AG04449 (cell line): ENCODE data around the gene ACKR3.

Source experiments
- CTCF ChIA-PET: fragments of 350-600 bp; formaldehyde crosslinking; extraction: SDS; loops from one replicate; lab custom pipeline; 2021; ENCODE audit warnings: antibody characterized with exemption; lab: Yijun Ruan, JAX
- POLR2A ChIA-PET: fragments of 400-600, 350-600 bp; formaldehyde crosslinking; extraction: SDS; loops from one replicate; lab custom pipeline; 2020; ENCODE audit warnings: antibody characterized with exemption, inconsistent platforms; lab: Yijun Ruan, JAX
- DNase-seq: peaks from one replicate; pipeline ENCODE4 v3.0.0-alpha.2; 2010; ENCODE audit warnings: low read depth, low spot score
- H3K4me3 ChIP-seq: 2 replicates; pipeline ENCODE4 v1.5.1; 2011; ENCODE audit warnings: low read depth, mild to moderate bottlenecking, control low read depth, low read length
- CTCF ChIP-seq: IDR thresholded peaks from one replicate; pipeline ENCODE4 v1.5.1; 2011; ENCODE audit warnings: mild to moderate bottlenecking, moderate library complexity, low read length, control low read depth, inconsistent platforms; ENCODE audit not compliant: insufficient read depth; ENCODE audit errors: missing control alignments

ACKR3 gene

GRCh38 chr2:236578411-236578846, 8.8 kb downstream of the ACKR3 start:
- no peak for TF ChIP-seq CTCF
- POLR2A ChIA-PET, result no interaction called here
- DNase-seq, result no peak
- no peak overlapping the region for H3K4me3 ChIP-seq
- CTCF ChIA-PET, result no interaction called here

- no peak for TF ChIP-seq CTCF
- ChIA-PET CTCF (interaction anchor here (1.0 kb wide), 1 partner anchor 66 kb away, joined by 3 read pairs; no protein-coding TSS in a partner anchor), POLR2A (no interaction called here)
- H3K4me3 ChIP-seq, result no peak overlapping the region
- DNase-seq, result no peak
Observed at GRCh38 chr2:236579048-236579745, 9.6 kb downstream of the ACKR3 start.

- ChIA-PET POLR2A (no interaction called here), CTCF (interaction anchor here (1.0 kb wide), 1 partner anchor 67 kb away, joined by 3 read pairs; no protein-coding TSS in a partner anchor)
- no peak for DNase-seq
- no peak for TF ChIP-seq CTCF
- no peak overlapping the region for H3K4me3 ChIP-seq
Observed at GRCh38 chr2:236579746-236580315, 10.2 kb downstream of the ACKR3 start.

- TF ChIP-seq CTCF, result no peak
- H3K4me3 ChIP-seq, result no peak overlapping the region
- CTCF ChIA-PET, result no interaction called here
- POLR2A ChIA-PET, result no interaction called here
- DNase-seq, result no peak
Observed at GRCh38 chr2:236580746-236581355, 11.2 kb downstream of the ACKR3 start.

GRCh38 chr2:236581546-236581945, 11.9 kb downstream of the ACKR3 start:
- ChIA-PET CTCF (no interaction called here), POLR2A (no interaction called here)
- no peak for TF ChIP-seq CTCF

DNA sequence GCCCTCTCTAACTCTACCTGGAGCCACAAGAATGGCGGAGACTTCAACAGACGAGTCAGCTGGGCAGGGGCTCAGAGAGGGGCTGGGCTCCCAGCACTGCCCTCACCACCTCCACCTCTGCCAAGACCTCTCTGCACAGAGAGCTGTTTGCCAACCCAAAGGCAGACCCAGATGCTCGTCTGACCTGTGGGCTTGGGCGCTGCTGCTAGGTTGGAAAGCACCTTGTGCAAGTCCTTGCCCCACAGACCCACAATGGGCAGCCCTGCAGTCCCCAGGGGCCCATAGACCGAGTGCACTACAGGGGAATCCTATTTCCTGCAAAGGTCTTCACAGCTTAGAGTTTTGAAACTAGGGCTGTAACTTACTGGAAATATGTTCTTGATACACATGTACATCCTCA, 13.3 kb downstream of the ACKR3 start:
- CTCF ChIA-PET, result no interaction called here
- no peak for DNase-seq
- no peak for TF ChIP-seq CTCF
- H3K4me3 ChIP-seq, result no peak overlapping the region
- POLR2A ChIA-PET, result no interaction called here

More at GRCh38 chr2:236581546-236581945, 11.9 kb downstream of the ACKR3 start:
- H3K4me3 ChIP-seq, result no peak overlapping the region
- no peak for DNase-seq
